NCI-H460 (cell line): ENCODE data around the gene KCNJ18. TPM values are rescaled to one million over a fixed set of nuclear protein-coding genes. Genes with fewer than 3 reads are reported as not detected.
"Not testable (repeated sequence)": the region's sequence is repeated elsewhere in the genome, so short reads cannot be mapped to it uniquely, and the experiment has no call there.

Source experiments
- DNase-seq: peaks from one replicate; pipeline ENCODE4 v3.0.0-alpha.2; 2016; ENCODE audit warnings: low read depth; ENCODE audit errors: extremely low read depth
- total RNA-seq: library from RNA; depleted of rRNA; stranded (reverse); fragments of >200 nt; shearing (Covaris generic); gene quantifications from 2 replicates; pipeline ENCODE4 v1.2.3, GENCODE V29; 2014

The KCNJ18 gene
- total RNA-seq, 1 experiment from 2014 or later: not detected

GRCh38 chr17:21702029-21702428 lies 9.7 kb downstream of the KCNJ18 start:
- DNase-seq: not testable (repeated sequence)

- DNase-seq: not testable (repeated sequence)
Observed at GRCh38 chr17:21702521-21702920, 10.2 kb downstream of the KCNJ18 start.

- not testable (repeated sequence) for DNase-seq
Observed at GRCh38 chr17:21702940-21703640, 10.8 kb downstream of the KCNJ18 start.

- DNase-seq: not testable (repeated sequence)
Observed at GRCh38 chr17:21703891-21704872, 11.9 kb downstream of the KCNJ18 start.

DNA sequence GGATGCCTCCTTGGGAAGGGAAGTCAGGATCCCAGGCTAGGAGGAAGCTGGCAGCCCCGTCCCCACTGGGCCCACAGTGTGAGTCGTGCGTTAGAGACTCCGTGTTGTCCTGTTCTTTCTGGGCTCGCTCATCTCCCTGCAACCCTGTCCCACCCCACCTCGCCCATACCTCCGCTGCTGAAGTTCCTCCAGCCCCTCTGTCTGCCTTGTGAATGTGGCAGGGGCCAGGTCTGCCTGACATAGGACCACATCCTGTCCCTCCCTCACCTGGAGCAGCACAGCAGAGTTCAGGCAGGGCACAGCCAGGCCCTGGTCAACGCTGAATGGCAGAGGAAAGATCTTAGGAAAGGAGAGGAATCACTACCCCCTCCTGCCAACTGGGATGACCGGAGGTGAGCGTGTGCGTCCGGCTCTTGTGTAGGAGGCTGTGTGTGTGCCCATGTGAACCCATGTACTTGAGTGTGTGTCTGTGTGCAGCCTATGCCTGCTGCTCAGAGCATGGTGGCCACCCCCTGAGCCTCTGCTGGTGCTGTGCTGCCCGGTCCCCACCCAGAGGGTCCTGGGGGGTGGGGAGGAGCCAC lies 12.8 kb downstream of the KCNJ18 start:
- no peak for DNase-seq

- DNase-seq: not testable (repeated sequence)
Observed at GRCh38 chr17:21705746-21706145, 13.4 kb downstream of the KCNJ18 start.

DNA sequence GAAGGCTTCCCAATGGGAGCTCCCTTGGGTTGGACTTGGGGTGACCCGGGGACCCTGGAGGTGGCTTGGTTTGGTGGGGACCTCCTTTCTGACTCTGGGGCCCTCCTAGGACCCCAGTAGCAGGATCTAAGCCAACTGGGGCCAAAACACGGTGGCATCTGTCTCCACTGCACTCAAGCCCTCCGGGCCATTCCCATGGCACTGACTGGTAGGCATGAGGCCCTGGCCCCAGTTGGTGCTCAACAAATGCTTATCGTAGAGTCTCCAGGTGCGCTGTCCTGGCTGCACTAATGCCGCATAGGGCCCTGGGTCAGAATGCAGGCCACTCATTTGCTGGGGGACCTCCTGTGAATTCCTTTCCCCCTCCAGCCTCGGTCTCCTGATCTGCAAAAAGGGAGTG lies 14.2 kb downstream of the KCNJ18 start:
- not testable (repeated sequence) for DNase-seq

DNA sequence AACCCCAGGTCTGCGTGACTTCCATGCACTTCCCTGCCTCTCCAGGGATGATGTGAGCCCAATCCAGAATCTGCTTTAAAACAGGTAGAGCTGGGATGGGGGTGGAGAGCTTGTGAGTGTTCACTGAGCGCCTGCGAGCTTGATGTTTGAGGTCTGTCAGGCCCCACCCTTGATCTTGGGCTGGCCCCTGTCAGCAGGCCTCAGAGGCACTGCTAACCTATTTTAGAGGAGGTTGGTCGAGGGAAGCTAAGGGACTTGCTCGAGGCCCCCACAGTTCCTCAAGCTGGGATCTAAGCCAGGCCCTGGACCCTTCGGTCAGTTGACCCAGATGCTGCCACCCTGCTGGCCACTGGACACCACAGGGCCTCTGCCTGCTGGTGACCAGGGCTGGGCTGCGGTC lies 14.8 kb downstream of the KCNJ18 start:
- not testable (repeated sequence) for DNase-seq

DNA sequence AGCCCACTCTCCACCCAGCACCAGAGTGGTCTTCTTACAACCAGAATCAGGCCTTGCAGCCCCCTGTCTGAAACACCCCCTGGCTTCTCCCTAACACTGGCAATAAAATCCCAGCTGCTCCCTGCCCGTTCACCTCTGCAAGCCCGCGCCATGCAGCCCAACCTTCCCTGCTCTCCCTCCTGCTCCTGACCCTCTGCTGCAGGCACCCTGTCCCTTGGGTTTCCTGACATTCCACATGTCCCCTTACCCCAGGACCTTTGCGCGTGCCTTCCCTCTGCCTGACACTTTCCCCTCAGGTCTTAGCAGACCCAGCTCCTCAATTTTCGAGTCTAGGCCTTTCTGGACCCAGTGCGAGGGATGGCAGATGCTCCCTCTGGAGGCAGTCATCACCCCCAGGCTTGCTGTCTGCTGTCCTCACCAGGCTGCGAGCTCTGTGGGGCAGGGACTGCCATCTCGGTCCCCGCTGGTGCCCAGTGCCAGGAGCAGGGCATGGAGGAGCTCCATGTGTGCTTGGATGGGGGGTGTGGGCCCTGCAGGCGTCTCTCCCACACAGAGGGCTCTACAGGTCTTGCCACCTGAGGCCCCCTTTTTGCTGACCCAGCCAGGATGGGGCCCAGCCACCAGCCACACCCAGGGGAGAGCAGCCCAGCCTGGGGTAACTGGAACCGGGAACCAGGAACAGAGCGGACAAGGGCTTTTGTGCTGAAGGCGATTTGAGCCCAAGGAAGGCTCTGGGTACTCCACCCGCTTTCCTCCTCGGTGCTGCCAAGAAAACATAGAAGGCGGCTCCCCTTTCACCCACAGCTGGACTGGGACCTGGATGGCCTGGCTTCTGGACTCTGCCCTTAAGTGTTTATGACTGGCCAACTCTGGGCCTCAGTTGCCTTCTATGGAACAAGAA lies 15.6 kb downstream of the KCNJ18 start:
- DNase-seq: not testable (repeated sequence)

DNA sequence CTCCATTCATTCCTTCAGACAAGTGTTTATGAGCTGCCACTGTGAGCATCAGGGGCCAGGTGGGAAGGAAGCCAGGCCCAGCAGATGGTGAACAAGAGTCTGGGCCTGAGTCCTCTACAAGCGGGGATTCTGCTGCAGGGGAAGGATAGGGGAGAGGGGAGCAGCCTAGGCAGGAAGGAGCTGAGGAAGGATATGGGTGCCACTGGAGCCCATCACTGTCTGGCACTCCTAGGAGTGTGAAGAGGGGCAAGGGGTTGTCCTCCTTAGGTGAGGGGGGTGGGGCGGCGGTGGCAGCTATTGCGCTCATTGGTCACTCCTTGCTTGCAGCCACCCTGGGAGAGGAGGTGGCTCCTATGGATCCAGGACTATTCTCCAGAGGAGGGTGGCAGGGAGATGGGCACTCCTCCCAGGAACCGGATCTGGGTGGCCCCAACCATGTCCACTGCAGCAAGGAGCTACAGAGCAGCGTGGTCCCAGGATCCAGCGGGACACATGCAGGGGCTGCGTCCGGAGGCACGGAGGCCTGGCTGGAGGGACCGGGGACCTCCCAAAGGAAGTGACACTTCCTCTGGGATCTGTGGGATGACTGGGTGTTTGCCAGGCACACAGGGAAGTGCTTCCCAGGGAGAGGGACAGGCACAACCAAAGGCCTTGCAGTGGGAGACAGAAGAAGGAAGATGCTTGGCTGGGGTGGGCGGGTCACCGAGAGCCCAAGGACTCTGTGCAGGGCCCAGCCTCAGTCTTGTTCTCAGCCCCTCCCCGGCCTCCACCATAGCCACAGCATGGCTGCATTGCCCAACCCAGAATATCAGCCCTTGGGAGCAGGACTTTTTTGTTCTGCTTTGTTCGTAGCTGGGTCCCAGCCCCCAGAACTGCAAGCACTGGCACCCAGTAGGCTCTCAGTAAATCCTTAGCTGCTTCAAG lies 16.6 kb downstream of the KCNJ18 start:
- DNase-seq: not testable (repeated sequence)

DNA sequence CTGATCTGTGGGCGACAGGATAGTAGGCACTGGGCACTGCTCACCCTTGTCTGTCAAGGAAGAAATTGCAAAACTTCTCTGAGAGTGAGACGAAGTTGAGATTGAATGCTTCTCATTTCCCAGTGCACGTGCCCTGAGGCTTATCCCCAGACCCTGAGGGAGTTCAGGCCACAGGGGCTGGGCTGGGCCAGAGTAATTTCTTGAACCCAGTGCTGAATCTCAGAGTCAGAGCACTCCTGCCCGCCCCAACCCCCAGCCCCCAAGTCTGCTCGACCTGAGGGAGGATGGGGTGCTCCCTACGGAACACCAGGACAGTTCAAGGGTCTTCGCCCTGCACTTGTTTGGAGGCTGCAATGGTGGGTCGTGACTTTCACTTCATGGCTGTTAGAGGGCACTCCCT lies 17.7 kb downstream of the KCNJ18 start:
- not testable (repeated sequence) for DNase-seq

DNA sequence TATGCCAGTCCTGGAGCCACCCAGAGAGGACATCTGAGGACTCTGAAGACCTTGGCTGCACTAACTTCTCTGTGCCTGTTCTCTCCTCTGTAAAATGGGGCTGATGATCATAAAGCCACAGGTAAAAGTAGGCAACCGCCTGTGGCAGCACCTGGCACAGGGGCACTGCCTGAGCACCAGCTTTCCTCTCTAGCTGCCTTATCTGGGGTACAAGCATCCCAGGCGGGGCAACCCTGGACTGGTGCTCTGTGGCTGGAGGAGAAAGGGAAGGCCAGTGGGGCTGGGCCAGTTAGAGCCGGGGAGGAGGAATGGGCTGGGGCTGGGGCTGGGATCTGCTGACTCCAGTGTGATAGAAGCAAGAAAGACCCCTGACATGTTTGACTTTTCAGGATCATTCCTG lies 18.2 kb downstream of the KCNJ18 start:
- DNase-seq: not testable (repeated sequence)

- no peak for DNase-seq
Observed at GRCh38 chr17:21711182-21711581, 18.9 kb downstream of the KCNJ18 start.

- DNase-seq: not testable (repeated sequence)
Observed at GRCh38 chr17:21713020-21713419, 20.7 kb downstream of the KCNJ18 start.

DNA sequence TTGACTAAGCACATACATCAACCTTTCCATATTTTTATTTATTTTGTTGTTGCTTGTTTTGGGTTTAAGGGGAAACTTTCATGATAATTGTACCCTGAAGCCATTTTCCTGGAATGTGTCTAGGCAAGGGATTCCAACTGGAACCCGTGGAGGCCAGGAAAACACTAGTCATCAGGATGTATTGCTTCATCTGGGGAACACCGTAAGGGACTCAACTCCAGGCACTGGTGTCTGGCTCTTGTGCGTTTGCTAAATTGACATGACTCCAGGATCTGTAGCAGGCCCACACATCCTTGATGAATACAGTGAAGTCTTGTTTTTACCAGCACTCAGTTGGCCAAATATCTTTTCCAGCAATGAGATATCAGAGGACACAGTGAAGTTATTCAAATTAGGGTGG lies 21.3 kb downstream of the KCNJ18 start:
- DNase-seq: not testable (repeated sequence)

DNA sequence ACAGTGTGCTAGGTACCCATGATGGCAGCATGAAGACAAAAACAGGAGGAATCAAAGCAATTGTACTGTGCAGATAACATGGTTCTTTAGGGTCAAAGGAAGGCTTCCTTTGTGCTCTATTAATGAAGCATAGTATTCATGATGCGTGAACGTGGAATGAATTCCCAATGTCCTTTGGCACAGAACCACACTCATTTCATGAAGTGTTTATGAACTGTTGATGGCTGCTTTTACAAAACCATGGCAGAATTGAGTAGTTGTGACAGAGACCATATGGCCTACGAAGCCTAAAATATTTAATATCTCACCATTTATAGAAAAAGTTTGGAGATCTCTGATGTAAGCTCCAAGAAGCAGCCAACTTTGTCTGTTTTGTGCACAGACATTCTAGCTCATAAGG lies 22.4 kb downstream of the KCNJ18 start:
- not testable (repeated sequence) for DNase-seq

DNA sequence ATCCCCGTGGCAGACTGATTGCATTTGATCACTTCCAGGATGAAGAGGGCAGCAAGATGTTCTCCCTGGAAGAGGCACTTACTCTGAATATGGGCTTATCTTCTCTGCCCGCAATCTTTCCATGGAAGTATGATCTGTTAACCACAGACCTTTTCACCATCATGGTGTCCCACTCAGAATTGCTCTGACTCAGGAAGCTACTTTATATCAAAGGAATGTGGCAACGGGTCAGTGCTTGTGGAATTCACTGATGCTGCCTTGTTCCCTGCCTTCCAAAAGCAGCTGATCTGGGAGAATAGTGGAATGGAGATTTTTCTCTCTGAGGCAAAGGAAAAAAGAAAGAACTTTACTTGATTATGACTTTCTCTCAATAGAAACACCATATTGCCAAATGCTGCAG lies 23.6 kb downstream of the KCNJ18 start:
- DNase-seq: not testable (repeated sequence)

DNA sequence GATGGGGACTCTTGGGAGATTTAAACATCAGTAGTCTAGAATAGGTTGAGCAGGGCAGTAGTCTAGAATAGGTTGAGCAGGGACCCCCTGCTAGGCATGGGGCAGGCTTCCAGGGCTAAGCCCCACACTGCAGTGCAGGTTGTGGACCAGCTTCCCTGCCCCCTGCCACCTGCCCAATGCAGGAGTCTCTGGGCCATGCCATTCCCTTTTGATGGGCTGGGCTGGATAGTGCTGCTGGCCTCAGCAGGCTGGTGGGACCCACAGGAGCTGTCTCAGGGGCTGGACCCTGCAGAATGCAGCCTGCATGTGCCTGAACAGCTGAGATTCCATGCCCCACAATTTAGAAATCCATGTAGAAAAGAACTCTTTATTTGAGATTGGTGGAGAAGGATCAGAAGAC lies 26.6 kb downstream of the KCNJ18 start:
- not testable (repeated sequence) for DNase-seq
